ENCODE data around the gene AFF3. TPM values are rescaled to one million over a fixed set of nuclear protein-coding genes. Genes with fewer than 3 reads are reported as not detected.
A peak's percentile ranks its signal among the peaks of the same experiment; 100 is the strongest.

Gene AFF3
- total RNA-seq (2021; ENCODE audit: unreplicated experiment) (0.61 TPM), Bru-seq, nascent RNA (percentile 6 among the genes with signal in this experiment), BruChase-seq, experiment 1, labeled RNA remaining after a 6-hour chase (percentile 5 among the genes with signal in this experiment), BruChase-seq, experiment 2, labeled RNA remaining after a 2-hour chase (percentile 4 among the genes with signal in this experiment)
- polyA plus RNA-seq (2012) = 0.01 TPM in 1 of 2 replicates, not detected in the other
- long read RNA-seq = 0 reads

- intact Hi-C loops (cut with micrococcal nuclease) = no loop called here
- no peak for DNase-seq (ENCODE audit: low read depth, low spot score)
- no peaks in the 10 kb centered on the region for H3K9me3 ChIP-seq (ENCODE audit: control insufficient read depth in 1 of 2, insufficient read depth in 1 of 2, low read depth in 1 of 2, low read length in 2 of 2)
- no peak within 1 kb of the TSS for H3K4me3 ChIP-seq (replicated peaks in 1 of 2; ENCODE audit: low read depth in 1 of 2, low read length in 2 of 2)
- peaks cover 15% of the 10 kb centered on the region; the same call in 1 of the 2 replicates for H3K27me3 ChIP-seq (ENCODE audit: insufficient read depth, low read length)
- H3K9me2 ChIP-seq (ENCODE audit: insufficient read depth) = no peaks in the 10 kb centered on the region
- H3K36me3 ChIP-seq (ENCODE audit: control insufficient read depth in 1 of 2, insufficient read depth in 2 of 2, low read length in 2 of 2) = no peaks in the 10 kb centered on the region
- CTCF ChIA-PET = no interaction called here
- no peak within 1 kb of the TSS for H3K9ac ChIP-seq (ENCODE audit: low read length)
- no peak within 1 kb of the TSS for H2AFZ ChIP-seq (ENCODE audit: low read depth, low read length, poor library complexity, severe bottlenecking)
- no peaks in the 10 kb centered on the region for H3K4me1 ChIP-seq (ENCODE audit: control insufficient read depth in 1 of 2, insufficient read depth in 2 of 2, low read length in 2 of 2)
- BruUV-seq (replicated peaks) = no TSS peak
- RAD21 ChIA-PET (ENCODE audit: low non-redundant PET in 1 of 2, low total read pairs in 2 of 2, uncharacterized antibody in 2 of 2, unreplicated experiment in 2 of 2) = no interaction called here
- TF ChIP-seq EGR1 (IDR thresholded peaks at IDR 0.05; ENCODE audit: low read depth) = no peak
- TF ChIP-seq CEBPB (IDR thresholded peaks at IDR 0.05; ENCODE audit: low read depth) = no peak
- no peak for TF ChIP-seq REST (IDR thresholded peaks at IDR 0.05; ENCODE audit: low read depth)
- TF ChIP-seq MAX (IDR thresholded peaks at IDR 0.05) = no peak
- no peak for ATAC-seq
- H3K79me2 ChIP-seq (ENCODE audit: insufficient read depth, low read length) = no peaks in the 10 kb centered on the region
- H4K20me1 ChIP-seq (ENCODE audit: insufficient read depth) = no peaks in the 10 kb centered on the region
- POLR2A ChIA-PET = no interaction called here
- no peak within 1 kb of the TSS for H3K27ac ChIP-seq (ENCODE audit: low read depth, low read length)
- H3K4me2 ChIP-seq (ENCODE audit: low read length) = no peak within 1 kb of the TSS
Measured at GRCh38 chr2:100142393-100142792, at the start of gene AFF3. Gene AFF3 (minus strand): TSS chr2:100142590. CDS start chr2:100104454, 38,136 bp downstream.

- no peak for TF ChIP-seq ATF3 (IDR thresholded peaks at IDR 0.05)
- TF ChIP-seq JUND (IDR thresholded peaks at IDR 0.05) = no peak
- no peak for TF ChIP-seq FOSL1 (IDR thresholded peaks at IDR 0.05; ENCODE audit: low read depth)
- no peak for TF ChIP-seq ZBTB33 (IDR thresholded peaks at IDR 0.05; ENCODE audit: extremely low read depth, insufficient replicate concordance, low read length)
- TF ChIP-seq CBX3 (IDR thresholded peaks at IDR 0.05; ENCODE audit: low read depth) = no peak
- TF ChIP-seq YY1 (IDR thresholded peaks at IDR 0.05; ENCODE audit: extremely low read depth, insufficient replicate concordance, low read depth, low read length) = no peak
- no peak for TF ChIP-seq RAD21 (IDR thresholded peaks at IDR 0.05; ENCODE audit: low read depth)
- no peak for TF ChIP-seq ZNF274 (IDR thresholded peaks at IDR 0.05; ENCODE audit: low read depth, low read length)
- Histone ChIP-seq H3K79me2 (ENCODE audit: insufficient read depth, low read length) (no peaks in the 10 kb centered on the region), H4K20me1 (ENCODE audit: insufficient read depth) (no peaks in the 10 kb centered on the region), H3K9me2 (ENCODE audit: insufficient read depth) (no peaks in the 10 kb centered on the region), H3K4me3 (replicated peaks in 1 of 2; ENCODE audit: low read depth in 1 of 2, low read length in 2 of 2) (no peak overlapping the region), H2AFZ (ENCODE audit: low read depth, low read length, poor library complexity, severe bottlenecking) (no peak overlapping the region), H3K4me2 (ENCODE audit: low read length) (no peak overlapping the region), H3K36me3 (ENCODE audit: control insufficient read depth in 1 of 2, insufficient read depth in 2 of 2, low read length in 2 of 2) (no peaks in the 10 kb centered on the region), H3K27ac (ENCODE audit: low read depth, low read length) (no peak overlapping the region), H3K9ac (ENCODE audit: low read length) (no peak overlapping the region), H3K27me3 (ENCODE audit: insufficient read depth, low read length) (no peaks in the 10 kb centered on the region), H3K4me1 (ENCODE audit: control insufficient read depth in 1 of 2, insufficient read depth in 2 of 2, low read length in 2 of 2) (no peaks in the 10 kb centered on the region; a peak in 1 of 4 replicates), H3K9me3 (ENCODE audit: control insufficient read depth in 1 of 2, insufficient read depth in 1 of 2, low read depth in 1 of 2, low read length in 2 of 2) (no peaks in the 10 kb centered on the region)
- BruUV-seq (replicated peaks) = no TSS peak
- POLR2A ChIA-PET = no interaction called here
- RAD21 ChIA-PET (ENCODE audit: low non-redundant PET in 1 of 2, low total read pairs in 2 of 2, uncharacterized antibody in 2 of 2, unreplicated experiment in 2 of 2) = no interaction called here
- DNase-seq (ENCODE audit: low read depth, low spot score) (no peak), ATAC-seq (no peak)
- CTCF ChIA-PET = no interaction called here
- intact Hi-C loops (cut with micrococcal nuclease) = no loop called here
Measured at GRCh38 chr2:100189387-100189786, 47.0 kb upstream of the AFF3 start.

Measured in HCT116 (cell line).